GM19025 (cell line): Measurements from ENCODE around the gene KREMEN2.
"Not testable (repeated sequence)": the region's sequence is repeated elsewhere in the genome, so short reads cannot be mapped to it uniquely, and the experiment has no call there.

Source experiments
- ATAC-seq: cut with Tn5 transposase; IDR thresholded peaks from one replicate; pipeline ENCODE4 v1.9.1; 2021; ENCODE audit warnings: mild to moderate bottlenecking, low read depth, moderate library complexity; ENCODE audit not compliant: unreplicated experiment

The KREMEN2 gene

DNA sequence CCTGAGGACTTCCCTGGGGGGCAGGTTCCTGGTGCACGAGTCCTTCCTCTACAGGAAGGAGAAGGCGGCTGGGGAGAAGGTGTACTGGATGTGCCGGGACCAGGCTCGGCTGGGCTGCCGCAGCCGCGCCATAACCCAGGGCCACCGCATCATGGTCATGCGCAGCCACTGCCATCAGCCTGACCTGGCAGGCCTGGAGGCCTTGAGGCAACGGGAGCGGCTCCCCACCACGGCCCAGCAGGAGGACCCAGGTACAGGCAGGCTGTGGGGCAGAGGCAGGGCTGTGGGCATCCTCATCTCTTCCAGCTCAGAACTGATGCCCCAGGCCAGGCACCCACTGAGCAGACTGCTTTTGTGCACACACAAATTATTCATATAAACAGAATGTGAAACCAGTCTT, 25.9 kb upstream of the KREMEN2 start:
- ATAC-seq = no peak

DNA sequence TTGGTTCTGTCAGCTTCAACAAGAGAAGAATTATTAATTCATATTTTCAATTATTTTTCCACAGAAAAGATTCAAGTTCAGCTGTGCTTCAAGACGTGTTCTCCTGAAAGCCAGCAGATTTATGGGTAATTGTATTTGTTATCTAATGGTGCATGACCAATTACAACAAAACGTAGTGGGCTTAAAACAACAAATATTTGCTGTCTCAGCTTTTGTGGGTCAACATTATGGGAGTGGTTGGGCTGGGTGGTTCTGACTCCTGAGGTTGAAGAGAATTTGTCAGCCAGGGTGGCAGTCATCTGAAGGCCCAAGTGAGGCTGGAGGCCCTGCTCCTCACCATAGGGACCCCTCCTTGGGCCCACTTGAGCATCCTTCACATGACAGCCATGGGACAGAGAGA, 24.1 kb upstream of the KREMEN2 start:
- no peak for ATAC-seq

DNA sequence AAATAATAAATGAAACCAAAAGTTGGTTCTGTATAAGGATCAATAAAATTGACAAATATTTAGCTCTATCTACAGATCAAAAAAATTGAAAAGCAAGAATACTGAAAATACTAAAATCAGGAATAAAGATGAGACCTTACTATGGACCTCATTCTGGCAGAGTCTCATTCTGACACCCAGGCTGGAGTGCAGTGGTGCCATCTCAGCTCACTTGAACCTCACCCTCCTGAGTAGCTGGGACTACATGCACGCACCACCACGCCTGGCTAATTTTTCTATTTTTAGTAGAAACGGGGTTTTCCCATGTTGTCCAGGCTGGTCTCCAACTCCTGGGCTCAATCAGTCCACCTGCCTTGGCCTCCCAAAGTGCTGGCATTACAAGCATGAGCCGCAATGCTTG, 22.0 kb upstream of the KREMEN2 start:
- ATAC-seq = no peak

DNA sequence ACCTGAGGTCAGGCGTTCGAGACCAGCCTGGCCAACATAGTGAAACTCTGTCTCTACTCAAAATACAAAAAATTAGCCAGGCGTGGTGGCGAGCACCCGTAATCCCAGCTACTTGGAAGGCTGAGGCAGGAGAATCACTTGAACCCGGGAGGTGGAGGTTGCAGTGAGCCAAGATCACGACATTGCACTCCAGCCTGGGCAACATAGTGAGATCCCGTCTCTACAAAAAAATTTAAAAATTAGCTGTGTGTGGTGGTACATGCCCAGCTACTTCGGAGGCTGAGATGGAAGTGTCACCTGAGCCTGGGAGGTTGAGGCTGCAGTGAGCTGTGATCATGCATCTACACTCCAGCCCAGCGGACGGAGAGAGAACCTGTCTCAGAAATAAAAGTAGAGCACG, 20.4 kb upstream of the KREMEN2 start:
- ATAC-seq = not testable (repeated sequence)

DNA sequence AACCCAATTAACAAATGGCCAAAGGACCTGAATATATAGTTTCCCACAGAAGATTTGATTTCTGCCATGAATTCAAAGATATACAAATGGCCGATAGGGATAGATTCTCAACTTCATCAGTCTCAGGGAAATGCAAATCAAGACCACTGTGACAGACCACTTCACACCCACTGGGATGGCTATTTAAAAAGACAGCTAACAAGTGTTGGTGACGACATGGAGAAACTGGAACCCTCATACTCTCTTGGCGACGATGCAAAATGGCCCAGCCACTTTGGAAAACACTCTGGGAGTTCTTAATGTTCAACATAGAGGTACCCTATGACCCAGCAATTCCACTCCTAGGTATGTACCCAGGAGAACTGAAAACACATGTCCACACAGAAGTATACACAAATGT, 17.4 kb upstream of the KREMEN2 start:
- ATAC-seq = no peak

DNA sequence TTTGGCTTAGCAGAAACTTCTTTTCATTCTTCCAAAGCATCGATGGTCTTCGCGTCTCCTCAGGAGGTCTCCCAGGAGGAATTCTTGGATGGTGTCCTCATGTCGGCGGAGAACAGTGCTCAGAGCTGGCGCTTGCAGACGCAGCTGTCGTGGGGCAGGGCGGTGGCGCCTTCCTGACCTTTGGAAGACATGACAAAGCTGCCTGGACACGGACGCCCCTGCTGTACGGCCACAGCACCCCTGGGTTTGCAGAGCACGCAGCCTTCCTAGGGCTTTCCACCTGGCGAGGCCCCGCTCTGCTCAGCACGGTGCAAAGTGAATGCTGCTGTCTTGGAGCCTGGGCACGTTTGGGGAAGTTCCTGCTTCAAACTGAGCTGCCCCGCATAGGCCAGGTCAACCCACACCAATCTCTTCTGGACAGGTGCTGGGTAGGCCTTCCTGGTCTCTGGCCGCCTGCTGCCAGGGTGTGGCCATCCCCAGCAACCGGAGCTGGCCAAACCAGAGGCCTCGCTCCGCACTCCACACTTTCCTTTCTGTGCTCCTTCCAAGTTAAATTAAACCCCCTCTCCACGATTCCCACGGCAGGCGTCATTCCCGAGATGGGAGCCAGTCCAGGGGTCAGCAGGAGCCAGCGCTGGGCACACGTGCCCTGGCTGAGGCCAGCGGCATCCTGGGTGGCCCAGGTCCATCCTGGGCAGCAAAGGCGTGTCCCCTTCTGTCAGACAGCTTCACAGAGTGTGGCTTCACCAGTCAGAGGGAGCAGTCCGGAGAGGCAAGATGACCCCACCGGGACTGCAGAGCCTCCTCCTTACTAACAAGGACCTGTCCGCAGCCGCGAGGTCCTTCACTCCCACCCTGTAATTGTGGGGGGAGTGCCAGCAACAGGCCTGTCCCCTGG, 15.0 kb upstream of the KREMEN2 start:
- no peak for ATAC-seq

DNA sequence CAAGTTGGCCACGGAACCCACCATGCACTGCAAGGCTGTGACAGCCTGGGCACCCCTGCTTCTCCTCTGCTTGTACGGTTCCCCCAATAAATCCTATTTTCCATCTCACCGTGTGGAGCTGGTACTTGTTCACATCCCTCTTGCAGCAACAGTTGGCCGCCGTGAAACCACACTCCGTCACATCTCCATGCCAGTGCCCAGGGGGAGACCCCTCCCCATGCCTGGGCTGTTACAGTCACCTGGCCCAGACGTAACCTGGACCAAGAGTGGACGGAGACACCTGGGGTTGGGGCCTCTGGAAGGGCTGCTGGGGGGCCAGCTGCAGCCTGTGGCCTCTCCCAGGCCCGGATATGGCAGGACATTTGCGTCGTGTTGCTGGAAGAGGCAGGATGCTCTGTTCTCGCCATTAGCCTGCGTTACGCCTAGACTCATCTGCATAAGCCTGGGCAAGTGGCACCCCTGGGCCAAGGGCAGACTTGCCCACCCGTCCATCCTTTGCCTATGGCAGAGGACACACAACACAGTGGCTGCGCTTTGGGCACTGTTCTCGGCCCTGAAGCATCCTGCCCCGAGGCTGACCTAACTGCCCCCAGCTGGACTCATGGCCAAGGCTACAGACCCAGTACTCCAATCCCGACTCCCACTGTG, 14.2 kb upstream of the KREMEN2 start:
- no peak for ATAC-seq

DNA sequence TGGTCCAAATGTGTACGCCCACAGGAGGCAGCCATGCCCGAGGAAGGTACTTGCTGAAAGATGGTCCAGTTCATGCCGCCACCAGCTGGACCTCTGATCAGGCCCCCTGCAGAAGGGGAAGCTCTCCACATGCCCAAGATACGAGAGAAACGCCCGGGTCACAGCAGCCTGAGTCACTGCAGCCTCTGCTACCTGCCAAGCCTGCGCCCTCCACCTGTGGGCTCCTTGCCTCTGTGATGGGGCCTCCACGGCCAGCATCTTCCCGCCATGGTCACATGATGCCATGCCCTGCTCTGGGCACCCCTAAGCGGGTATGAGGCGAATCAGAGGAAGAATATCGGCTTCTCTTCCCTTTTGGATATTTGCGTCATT, 13.7 kb upstream of the KREMEN2 start:
- no peak for ATAC-seq

DNA sequence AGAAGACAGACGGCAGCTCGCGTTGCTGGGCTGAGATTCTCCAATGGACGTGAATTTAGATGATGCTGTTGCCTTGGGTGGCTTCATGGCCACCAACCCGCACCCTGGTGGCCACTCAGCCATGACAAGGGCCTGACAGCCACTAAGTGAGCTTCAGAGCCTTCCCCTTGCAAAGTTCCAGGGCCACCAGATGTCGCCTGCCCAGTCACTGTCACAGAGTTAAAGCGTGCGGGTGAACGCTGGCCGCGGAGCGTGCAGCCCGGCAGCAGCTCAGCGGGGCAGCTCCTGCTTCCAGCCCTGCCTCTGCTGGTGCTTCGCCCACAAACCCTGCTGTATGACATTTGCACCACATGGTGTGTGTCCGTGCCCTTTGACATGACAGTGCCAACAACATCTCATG, 13.3 kb upstream of the KREMEN2 start:
- ATAC-seq = no peak

DNA sequence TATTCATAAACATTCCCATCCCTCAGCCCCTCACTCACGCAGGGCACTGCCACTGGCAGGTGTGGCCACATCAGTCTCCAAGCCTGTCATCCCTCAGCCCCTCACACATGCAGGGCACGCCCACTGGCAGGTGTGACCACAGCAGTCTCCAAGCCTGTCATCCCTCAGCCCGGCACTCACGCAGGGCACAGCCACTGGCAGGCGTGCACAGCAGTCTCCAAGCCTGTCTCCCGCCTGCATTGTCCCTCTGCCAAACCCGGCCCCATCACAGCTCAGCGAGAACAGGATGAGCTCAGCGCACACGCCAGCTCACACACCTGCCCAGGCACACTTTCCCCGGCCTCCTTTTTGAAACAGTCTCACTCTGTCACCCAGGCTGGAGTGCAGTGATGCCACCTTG, 11.4 kb upstream of the KREMEN2 start:
- ATAC-seq = no peak

DNA sequence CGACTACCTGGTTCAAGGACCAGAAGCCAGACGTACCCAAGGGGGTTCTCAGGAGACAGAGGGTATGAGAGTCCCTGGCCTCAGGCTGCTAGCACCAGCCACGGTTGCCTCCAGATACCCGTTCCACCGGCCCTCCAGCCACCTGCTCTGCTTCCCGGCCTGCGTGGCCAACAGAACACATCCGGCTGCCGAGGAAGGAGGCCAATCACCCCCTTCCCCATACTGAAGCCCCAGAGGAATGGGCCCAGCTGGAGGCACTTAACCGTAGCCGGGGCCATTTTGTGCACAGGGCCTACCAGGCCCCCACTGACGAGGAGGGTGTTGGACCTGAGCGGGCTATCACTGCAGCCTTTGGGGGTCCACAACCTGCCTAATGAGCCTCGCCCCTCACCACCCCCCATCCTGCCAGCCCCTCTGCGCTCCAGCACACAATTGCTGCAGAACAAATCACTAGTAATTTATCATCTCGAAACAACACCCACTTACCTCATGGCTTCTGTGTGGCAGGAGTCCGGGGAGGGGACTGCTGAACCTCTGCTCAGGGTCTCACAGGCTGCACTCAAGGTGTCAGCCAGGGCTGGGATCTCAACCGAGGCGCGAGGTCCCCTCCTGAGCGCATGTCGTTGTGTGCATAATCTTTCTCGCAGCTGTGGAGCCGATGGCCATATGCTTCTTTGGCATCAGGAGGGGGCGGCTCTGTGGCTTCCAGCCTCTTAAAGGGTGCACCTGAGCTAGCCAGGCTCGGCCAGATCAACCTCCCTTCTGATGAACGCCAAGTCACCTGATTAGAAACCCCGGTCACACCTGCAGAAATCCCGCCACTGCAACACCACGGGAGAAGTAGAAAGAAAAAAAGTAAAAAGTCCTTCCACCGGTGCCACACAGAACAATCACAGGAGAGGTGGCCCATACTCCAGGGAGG, 10.1 kb upstream of the KREMEN2 start:
- ATAC-seq = no peak

DNA sequence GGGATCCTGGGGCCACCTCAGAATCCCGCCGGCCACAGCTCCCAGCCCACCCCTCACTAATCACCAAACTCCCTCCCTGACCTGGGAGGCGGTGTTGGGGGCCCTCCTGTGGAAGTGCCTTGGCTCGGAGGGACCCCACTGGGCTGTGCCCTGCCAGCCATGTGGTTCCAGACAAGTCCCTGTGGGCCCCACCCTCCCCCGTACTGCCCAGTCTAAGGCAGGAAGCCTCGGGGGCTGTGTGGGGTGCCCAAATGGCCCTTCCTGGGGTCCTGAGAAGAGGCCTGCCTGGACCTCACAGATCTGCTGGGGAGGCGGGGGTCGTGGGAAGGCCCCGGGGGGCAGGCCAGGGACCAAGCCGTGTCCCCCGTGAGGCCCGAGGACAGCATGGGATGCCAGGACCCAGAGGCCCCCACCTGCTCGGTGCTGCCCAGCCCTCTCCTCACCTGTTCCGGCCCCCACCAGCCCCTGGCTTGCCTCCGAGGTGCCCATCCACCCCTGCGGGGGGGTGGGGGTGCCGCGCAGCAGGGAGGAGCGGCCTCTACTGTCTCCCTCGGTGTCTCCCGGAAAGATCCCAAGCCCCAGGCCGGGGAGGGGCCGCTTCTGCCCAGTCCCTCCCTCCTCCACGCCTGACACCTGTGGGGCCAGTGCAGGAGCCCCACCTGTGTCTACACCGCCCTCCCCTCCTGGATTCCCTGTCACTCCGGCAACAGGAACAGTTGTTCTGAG, 9.3 kb upstream of the KREMEN2 start:
- ATAC-seq = no peak

DNA sequence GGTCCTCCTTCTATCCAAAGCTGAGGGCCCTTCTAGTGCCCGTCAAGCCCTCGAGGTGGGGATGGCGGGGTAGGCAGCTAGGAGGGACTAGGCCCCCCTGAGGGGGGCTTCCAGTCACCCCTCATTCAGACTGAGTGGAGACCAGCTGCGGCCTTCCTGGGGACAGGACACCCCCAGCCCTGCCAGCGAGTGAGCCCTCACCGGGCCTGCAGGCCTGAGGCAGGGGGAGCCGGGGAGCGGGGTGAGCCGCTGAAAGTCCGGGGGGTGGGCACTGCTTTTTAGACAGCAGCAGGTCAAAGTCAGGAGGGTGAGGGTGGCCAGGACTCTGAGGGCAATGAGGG, 8.7 kb upstream of the KREMEN2 start:
- no peak for ATAC-seq

DNA sequence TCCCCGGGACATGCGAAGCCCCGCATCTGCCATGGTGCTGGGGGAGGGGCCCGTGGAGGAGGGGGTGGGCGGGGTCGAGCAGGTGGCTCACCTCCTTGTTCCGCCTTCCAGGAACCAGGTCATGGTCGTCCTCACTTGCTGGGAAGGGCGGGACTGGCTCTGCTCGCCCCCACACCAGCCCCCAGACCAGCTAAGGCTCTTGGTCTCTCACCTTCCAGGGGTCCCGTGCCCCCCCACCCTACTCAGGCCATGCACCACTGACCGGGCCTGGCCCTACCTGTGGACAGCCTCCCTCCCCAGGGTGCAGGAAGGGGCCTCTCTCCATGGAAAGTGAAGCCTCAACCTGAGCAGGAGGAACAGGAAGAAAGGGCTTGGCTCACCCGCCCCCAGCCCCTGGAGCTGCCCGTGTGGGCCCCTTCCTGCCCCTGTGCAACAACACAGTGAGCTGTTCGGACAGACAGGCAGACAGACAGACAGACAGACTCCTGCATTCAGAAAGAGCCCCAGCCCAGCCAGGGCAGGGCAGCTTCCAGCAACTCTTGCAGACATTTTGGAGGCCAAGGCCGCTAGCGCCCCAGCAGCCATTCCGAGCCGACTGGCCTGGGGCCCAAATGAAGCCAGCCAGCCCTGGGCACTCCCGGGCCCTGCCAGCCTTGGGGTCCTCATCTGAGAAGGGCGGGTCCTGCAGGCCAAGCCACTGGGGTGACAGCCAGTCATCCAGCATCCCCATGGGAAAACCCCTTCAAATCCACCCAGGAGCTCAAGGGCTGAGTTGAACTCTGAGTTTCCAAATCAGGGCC, 8.1 kb upstream of the KREMEN2 start:
- no peak for ATAC-seq

DNA sequence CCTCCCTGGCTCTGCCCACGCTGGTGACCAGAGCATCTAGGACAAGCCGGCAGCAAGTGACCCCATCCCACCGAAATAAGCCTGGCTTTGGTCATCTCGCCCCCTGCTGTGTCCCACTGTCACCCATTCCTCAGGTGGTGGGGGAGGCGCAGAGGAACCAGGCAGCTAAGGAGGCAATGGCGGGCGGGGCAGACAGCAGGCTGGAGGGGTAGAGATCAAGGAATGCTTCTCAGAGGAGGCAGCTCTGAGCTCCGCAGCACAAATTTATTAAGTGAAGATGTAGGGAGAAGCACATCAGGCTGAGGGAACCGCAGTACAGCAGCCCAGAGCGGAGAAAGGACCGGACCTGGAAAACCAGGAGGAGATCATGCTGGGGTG, 7.5 kb upstream of the KREMEN2 start:
- ATAC-seq = no peak

DNA sequence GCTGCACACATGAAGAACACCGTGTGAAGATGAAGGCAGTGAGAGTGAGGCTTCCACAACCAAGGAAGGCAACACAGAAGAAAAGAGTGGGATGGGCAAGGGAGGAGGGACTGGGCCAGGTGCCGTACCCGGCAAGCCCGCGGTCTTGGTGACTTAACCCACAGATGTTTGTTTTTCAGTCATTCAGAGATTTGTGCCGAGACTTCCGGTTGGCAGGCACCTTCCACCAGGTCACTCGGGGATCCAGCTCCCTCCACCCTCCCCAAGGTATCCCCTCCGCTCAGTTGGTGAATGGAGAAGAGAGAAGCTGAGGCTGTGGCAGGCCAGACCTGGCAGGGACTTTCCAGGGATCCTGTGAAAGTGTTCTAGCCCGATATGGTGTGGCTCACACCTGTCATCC, 4.9 kb upstream of the KREMEN2 start:
- ATAC-seq = no peak

DNA sequence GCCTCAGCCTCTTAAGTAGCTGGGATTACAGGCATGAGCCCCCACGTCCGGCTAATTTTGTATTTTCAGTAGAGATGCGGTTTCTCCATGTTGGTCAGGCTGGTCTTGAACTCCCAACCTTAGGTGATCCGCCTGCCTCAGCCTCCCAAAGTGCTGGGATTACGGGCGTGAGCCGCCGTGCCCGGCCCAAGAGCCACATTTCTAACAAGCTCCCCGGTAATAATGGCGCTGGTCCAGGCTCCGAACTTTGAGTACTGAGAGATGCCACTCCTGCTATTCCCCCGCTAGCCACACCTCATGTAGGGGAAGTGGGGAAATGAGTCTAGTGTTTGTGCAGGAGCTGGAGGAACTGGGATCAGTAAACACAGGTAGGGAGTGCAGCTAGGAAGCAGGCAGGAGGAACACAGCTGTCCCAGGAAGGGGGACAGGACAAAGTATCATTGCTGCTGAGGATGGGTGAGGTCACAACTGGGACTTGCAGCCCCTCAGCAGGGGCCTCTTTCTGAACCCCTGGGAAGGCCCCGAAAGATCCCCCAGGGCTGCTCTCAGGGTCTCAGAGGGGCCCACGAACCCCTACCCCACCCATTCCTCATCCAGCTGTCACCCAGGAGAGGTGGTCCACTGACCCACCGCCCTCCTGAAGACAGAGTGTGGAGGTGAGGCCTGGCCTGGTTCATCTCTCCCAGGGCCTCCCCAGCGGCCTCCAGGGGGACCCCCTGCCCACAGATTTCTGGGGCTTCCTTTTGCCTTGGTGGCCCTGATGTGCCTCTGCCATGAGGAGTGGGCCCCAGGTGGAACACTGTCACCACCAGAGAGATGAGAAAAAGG, 3.7 kb upstream of the KREMEN2 start:
- no peak for ATAC-seq

DNA sequence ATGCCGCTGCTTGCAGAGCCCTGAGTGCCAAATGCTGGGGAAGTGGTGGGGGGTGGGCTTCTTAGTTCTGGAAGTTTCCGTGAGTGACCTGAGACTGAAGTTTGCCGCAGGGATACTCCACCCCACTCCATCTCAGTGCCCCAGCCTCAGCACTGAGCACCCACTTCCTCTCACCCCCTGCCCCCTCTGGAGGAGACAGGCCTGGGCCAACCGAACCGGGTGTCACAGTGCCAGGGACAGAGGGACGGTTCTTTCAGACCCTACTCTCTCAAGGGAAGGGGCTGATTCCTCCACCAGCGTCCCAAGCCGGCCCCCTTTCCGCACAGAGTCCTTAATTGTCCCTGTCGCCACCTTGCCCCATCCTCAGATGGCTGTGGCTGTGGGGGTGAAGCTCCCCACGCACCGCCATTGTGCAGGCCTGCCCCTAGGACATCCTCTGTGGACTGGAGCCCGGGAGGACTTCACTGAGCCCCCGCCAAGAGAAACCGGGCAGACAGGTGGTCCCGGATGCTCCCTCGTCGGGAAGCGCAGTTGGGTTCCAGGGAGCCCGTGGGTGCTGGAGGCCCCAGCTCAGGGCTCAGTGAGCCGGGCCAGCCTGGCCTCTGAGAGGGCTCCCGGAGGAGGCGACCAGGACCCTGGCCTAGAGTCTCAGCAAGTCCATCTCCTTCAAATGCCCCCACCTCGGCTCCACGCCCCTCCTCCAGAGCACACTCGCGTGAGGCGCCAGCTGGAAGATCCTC, 1.6 kb upstream of the KREMEN2 start:
- no peak for ATAC-seq
